ENCODE results near the gene XXYLT1.
A peak's percentile ranks its signal among the peaks of the same experiment; 100 is the strongest.
"Not testable (repeated sequence)": the region's sequence is repeated elsewhere in the genome, so short reads cannot be mapped to it uniquely, and the experiment has no call there.

Gene XXYLT1

DNA sequence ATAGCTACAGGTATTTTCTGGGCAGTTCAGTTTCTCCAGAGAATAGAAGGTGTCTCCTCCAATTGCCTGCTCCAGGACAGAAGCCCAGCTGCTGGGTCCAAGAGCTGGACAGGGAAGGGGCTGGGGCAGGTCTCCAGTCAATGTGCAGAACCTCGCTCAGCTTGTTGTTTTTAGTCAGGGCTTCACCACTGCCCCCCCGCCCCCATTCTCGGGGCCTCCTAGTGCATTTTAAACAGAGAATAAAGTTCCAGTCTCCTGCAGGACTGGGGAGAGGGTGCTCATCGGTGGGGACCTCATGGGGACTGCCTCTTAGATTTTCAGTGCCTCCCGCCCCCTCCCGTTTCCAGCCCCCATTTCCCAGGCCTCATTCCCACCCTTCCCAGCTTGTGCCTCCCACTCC, 216.6 kb downstream of the XXYLT1 start:
- no peak for FAIRE-seq
- TF ChIP-seq POLR2A (IDR thresholded peaks at IDR 0.05; ENCODE audit: low read depth, low read length) = no peak

DNA sequence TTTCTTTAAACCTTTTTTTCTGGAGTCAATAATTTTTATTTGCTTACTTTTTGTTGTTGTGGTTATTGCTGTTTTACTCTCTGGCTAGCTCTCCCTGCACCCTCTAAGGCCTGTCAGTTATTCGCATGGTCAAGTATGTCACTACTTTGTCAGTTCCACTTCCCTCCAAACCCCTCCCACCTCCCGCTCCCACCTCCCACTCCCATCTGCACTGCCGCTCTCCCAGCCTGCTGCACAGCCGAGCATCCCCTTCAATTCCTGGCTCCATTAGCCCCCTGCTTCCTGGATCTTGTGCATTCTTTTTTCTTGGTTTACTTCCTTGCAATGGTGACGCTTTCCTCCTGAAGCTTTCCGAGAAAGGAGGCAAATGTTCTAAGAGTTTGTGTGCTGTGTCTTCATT, 218.0 kb downstream of the XXYLT1 start:
- FAIRE-seq (no peak), DNase-seq (ENCODE audit: insufficient read length, low spot score) (no peak)
- no peak for TF ChIP-seq POLR2A (IDR thresholded peaks at IDR 0.05; ENCODE audit: low read depth, low read length)

More for the DNA sequence above, 216.6 kb downstream of the XXYLT1 start:
- no peak for DNase-seq (ENCODE audit: insufficient read length, low spot score)

- DNase-seq (ENCODE audit: insufficient read length, low spot score); FAIRE-seq: not testable (repeated sequence)
Measured at GRCh38 chr3:195050296-195050695, 220.7 kb downstream of the XXYLT1 start.

DNA sequence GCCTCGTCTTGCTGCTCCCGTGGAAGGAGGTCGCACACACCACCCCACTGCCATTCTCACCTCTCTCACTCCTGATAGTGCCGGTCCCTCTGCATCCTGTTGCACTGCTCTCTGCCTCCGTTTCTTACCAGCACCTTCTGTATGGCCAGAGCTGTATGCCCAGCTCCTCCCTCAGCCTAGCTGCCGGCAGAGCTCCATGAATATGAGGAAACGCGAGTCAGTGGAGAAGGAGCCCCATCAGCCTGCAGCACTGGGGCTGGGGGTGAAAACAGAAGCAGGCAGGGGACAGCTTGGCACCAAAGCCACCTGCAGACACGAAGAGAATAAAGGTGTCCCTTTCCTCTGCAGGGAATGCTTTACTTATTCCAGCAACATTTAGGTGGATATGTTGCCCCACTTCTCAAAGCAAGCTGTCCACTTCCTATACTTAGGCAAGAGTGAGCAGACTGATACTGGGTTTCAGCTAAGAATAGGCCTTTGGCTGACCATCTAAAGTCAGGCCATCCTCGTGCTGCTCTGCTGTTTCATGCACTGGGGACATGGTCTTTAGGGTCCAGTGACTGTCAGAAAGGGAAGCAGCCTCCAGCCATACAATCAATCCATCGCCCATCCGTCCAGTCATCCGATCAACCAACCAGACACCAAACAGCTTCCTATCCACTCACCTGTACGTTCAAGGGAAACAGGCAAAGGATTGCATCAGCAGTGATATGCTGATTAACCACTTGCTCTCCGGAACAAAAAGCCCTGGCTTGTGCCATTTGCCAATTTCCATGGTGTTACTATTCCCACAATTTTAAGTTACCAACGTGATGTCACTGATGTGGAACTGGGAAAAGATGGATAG, 222.7 kb downstream of the XXYLT1 start:
- TF ChIP-seq POLR2A (IDR thresholded peaks at IDR 0.05; ENCODE audit: low read depth, low read length) = no peak
- DNase-seq (ENCODE audit: insufficient read length, low spot score) = no peak
- FAIRE-seq = no peak

GRCh38 chr3:195047536-195047935, 223.4 kb downstream of the XXYLT1 start:
- DNase-seq (ENCODE audit: insufficient read length, low spot score) = no peak
- TF ChIP-seq POLR2A (IDR thresholded peaks at IDR 0.05; ENCODE audit: low read depth, low read length) = no peak
- no peak for FAIRE-seq

- no peak for TF ChIP-seq POLR2A (IDR thresholded peaks at IDR 0.05; ENCODE audit: low read depth, low read length)
- no peak for DNase-seq (ENCODE audit: insufficient read length, low spot score)
- no peak for FAIRE-seq
Measured at GRCh38 chr3:195046441-195046840, 224.5 kb downstream of the XXYLT1 start.

- no peak for FAIRE-seq
- TF ChIP-seq POLR2A (IDR thresholded peaks at IDR 0.05; ENCODE audit: low read depth, low read length) = no peak
- DNase-seq (ENCODE audit: insufficient read length, low spot score) = no peak
Measured at GRCh38 chr3:195045481-195046210, 225.3 kb downstream of the XXYLT1 start.

DNA sequence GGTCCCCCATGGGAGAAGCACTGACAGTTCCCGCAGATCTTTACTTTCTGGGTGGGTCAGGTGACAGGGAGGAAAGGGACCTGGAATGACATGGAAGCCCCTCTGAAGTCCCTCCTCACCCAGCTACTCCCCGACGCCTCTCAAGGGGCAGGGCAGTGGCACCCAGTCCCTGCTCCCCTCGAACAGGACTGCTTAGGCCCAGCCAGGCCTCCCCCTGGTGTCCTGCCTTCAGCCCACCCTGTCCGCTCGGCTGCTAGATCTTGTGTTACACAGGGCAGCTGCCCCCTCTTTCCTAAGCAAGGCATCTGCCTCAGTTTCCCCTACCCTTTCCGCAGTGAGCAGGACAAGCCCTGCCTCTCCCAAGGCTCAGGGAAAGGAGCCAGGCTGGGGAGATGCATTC, 226.5 kb downstream of the XXYLT1 start:
- no peak for TF ChIP-seq POLR2A (IDR thresholded peaks at IDR 0.05; ENCODE audit: low read depth, low read length)
- DNase-seq (ENCODE audit: insufficient read length, low spot score) = no peak
- no peak for FAIRE-seq

DNA sequence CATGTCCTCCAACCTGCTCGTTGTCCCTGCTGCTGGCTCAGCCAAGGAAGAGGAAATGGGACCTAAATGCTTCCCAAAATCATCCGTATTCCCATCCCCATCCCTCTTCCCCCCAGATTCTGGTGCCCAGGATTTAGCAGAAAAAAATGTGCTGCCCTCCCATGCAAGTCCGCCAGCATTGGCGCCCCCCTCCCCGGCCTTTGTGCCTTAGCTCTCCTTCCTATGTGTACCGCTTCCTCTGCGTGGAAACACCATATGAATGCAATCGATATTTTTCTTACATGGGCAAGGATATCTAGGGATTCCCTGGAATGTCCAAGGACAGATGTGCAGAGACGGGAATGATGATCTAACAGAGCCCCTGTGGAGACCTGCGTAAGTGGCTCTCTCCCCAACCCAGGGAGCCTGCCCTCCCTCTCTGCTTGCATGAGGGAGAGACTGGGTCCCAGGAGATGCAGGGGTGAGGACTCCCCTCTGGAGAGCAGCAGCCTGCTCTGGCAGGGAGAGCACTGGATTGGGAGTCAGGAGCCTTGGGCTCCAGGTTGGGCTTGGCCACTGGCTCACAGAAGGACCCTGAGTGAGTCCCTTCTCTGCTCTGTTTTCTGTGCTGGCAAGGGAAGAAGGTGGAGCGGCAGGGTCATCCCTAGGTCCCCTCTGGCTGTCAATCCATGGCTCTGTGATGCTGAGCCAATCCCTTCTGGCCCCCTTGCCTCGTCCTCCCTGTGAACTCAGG, 227.2 kb downstream of the XXYLT1 start:
- DNase-seq (ENCODE audit: insufficient read length, low spot score) = no peak
- FAIRE-seq = no peak
- TF ChIP-seq POLR2A (IDR thresholded peaks at IDR 0.05; ENCODE audit: low read depth, low read length) = no peak

GRCh38 chr3:195042743-195043606, 228.0 kb downstream of the XXYLT1 start:
- no peak for DNase-seq (ENCODE audit: insufficient read length, low spot score)
- no peak for TF ChIP-seq POLR2A (IDR thresholded peaks at IDR 0.05; ENCODE audit: low read depth, low read length)
- FAIRE-seq = no peak

- TF ChIP-seq POLR2A (IDR thresholded peaks at IDR 0.05; ENCODE audit: low read depth, low read length) = no peak
- FAIRE-seq = no peak
- no peak for DNase-seq (ENCODE audit: insufficient read length, low spot score)
Measured at GRCh38 chr3:195041871-195042742, 228.9 kb downstream of the XXYLT1 start.

DNA sequence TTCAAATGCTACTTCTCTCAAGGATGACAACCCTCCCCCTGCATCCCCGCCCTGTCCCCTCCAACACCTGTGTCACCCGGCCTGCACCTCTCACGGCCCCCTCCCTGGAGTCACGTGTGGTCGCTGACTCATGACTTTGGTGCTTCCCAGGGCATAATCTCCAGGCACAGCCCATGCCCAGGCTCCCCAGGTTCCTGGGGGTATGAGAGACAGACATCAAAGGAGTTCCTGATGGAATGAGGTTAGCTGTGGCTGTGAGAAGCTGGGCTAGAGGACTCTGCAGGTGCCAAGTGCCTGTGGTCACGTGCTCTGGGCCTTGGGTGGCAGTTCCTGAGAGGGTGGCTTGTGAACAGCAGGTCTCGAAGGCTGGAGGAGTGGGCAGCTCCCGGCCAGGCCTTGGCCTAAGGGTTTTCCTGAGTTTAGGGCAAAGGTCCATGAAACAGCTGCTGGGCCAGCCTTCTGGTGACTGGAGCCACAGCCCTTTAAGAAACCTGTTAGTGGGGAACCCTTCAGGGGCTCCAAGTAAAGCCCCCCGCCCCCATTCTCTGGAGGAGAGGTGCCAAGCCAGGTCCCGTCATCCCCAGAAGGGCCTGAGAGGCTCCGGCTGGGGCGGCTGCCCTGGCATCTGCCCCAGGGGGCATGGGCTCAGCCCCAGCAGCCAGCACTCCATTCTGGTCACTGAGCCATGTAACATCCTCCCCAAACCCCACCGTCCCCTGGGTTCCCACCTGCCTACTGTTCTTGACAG, 230.0 kb downstream of the XXYLT1 start:
- FAIRE-seq = peak; percentile 20
- peak; percentile 63 for DNase-seq (ENCODE audit: insufficient read length, low spot score)
- no peak for TF ChIP-seq POLR2A (IDR thresholded peaks at IDR 0.05; ENCODE audit: low read depth, low read length)

All from H54 (cell line).